PFSK-1 (cell line): ENCODE data around the gene TYRP1.

Experiments used
- FOXP2 ChIP-seq: optimal IDR thresholded peaks from 2 replicates; pipeline ENCODE3; 2011; ENCODE audit warnings: borderline replicate concordance, control low read depth, inconsistent platforms; ENCODE audit not compliant: insufficient read depth; ENCODE audit errors: extremely low read length, extremely low read depth
- POLR2AphosphoS5 ChIP-seq: IDR thresholded peaks from 2 replicates; pipeline ENCODE4 v1.6.1; 2012; ENCODE audit warnings: low read depth, mild to moderate bottlenecking, control low read depth, low read length, moderate library complexity
- SIN3A ChIP-seq: IDR thresholded peaks from 2 replicates; pipeline ENCODE4 v1.6.1; 2012; ENCODE audit warnings: mild to moderate bottlenecking, low read length, moderate library complexity, borderline replicate concordance; ENCODE audit not compliant: insufficient read depth
- TAF1 ChIP-seq: IDR thresholded peaks from 2 replicates; pipeline ENCODE4 v1.6.1; 2012; ENCODE audit warnings: low read length, control low read depth, borderline replicate concordance; ENCODE audit not compliant: insufficient read depth
- TF ChIP-seq, protein P1 (sequence below), 2 experiments: IDR thresholded peaks; 2 replicates each; pipeline versions ENCODE4 v1.6.1 to v1.8.0; 2011 to 2012; ENCODE audit warnings: low read depth in 2 of 2, low read length in 2 of 2, control low read depth in 1 of 2, inconsistent platforms in 1 of 2, mild to moderate bottlenecking in 1 of 2, moderate library complexity in 1 of 2; ENCODE audit not compliant: insufficient read depth in 1 of 2

Gene TYRP1

DNA sequence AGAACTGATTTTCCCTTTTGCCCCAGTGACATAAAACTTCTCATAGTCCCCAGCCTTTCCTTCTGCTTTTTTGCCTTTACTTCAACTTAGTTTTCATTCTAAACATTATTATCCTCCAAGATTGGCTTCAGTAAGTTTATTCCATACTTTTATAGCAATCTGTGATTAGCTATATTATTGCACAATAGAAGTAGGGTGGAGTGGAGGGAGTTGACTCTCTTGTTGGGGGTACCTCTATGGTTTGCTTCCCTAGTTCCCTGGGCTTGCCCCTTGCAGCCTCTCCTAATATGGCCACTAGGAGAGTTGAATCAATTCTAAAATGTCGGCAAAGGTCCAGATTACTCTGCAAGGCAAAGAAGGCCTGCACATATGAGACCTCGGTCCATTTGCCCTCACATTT lies 36.4 kb upstream of the TYRP1 start:
- TF ChIP-seq FOXP2 (no peak), POLR2AphosphoS5 (no peak), SIN3A (no peak), TAF1 (no peak)
- TF ChIP-seq, protein P1, sequence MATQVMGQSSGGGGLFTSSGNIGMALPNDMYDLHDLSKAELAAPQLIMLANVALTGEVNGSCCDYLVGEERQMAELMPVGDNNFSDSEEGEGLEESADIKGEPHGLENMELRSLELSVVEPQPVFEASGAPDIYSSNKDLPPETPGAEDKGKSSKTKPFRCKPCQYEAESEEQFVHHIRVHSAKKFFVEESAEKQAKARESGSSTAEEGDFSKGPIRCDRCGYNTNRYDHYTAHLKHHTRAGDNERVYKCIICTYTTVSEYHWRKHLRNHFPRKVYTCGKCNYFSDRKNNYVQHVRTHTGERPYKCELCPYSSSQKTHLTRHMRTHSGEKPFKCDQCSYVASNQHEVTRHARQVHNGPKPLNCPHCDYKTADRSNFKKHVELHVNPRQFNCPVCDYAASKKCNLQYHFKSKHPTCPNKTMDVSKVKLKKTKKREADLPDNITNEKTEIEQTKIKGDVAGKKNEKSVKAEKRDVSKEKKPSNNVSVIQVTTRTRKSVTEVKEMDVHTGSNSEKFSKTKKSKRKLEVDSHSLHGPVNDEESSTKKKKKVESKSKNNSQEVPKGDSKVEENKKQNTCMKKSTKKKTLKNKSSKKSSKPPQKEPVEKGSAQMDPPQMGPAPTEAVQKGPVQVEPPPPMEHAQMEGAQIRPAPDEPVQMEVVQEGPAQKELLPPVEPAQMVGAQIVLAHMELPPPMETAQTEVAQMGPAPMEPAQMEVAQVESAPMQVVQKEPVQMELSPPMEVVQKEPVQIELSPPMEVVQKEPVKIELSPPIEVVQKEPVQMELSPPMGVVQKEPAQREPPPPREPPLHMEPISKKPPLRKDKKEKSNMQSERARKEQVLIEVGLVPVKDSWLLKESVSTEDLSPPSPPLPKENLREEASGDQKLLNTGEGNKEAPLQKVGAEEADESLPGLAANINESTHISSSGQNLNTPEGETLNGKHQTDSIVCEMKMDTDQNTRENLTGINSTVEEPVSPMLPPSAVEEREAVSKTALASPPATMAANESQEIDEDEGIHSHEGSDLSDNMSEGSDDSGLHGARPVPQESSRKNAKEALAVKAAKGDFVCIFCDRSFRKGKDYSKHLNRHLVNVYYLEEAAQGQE (IDR thresholded peaks at IDR 0.05; ENCODE audit: insufficient read depth in 1 of 2, low read depth in 2 of 2, low read length in 2 of 2), result no peak

DNA sequence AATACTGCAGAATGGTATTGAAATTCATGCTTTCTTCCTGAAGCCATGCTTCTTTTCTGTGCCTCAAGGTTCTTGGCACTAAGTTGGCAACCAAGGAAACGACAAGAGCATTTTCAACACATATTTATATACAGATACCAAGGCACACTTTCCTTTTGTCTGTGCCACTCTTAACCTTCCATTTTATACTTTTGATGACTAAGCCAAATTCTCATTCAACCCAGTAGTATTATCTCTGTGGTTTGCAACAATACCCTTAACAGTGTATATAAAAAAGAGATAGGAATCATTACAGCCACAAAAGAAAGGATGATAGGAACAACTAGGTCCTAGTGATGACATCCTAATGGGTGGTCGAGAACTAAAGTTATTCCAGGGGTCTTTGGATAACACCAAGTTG lies 36.0 kb upstream of the TYRP1 start:
- no peak for TF ChIP-seq SIN3A
- no peak for TF ChIP-seq FOXP2
- no peak for TF ChIP-seq POLR2AphosphoS5
- TF ChIP-seq, protein P1 (IDR thresholded peaks at IDR 0.05; ENCODE audit: insufficient read depth in 1 of 2, low read depth in 2 of 2, low read length in 2 of 2), result no peak
- TF ChIP-seq TAF1, result no peak

DNA sequence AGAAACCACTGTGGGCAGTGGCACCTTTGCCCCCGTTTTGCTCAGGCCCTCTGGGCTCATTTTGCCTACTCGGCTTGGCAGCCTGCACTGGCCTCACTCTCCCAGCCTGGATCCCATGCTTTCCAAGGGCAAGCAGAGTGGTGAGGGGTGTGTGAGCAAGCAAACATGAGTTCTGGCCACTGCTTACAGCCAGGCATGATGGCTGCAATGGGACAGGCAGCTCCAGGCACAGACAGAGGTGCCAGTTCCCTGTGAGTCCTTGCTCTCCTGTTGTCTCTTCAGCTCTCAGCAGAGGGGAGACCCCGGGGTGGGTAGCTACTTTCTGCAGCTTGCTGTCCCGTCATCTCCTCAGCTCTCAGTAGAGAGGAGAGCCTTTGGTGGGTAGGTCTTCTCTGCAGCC lies 35.2 kb upstream of the TYRP1 start:
- TF ChIP-seq, protein P1 (IDR thresholded peaks at IDR 0.05; ENCODE audit: insufficient read depth in 1 of 2, low read depth in 2 of 2, low read length in 2 of 2), result no peak
- TF ChIP-seq POLR2AphosphoS5 (no peak), TAF1 (no peak), FOXP2 (no peak), SIN3A (no peak)

DNA sequence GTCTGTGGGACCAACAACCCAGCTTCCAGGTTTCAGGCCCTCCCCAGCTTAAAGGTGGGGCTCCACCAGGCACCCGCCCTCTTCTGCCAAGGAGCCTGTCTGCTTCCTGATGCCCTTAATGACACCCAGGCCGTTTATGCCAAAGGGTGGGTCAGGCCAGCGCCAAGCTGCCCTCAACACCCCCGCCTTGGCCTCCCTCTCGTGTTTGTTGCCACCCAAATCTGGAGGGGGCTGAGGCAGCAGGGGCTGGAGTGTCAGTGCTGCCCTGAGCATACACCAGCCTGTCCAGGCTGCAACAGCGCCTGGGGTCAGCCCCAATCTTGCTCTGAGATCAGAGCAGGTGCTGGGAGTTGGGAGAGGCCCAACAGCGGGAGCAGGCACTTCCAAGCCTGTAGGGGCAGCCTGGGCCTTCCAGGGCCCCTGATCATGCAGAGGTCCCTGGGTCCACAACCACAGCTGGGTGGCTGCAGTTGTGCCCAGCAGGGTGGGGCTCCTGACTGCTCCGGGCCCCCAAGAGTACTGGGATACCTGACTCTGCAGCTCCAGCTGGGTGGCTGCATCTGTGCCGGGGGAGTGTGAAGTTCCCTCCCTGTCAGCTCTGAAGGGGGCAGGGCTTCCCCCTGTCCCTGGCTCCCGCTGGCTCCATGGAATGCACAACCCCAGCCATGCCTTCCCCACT lies 34.5 kb upstream of the TYRP1 start:
- TF ChIP-seq POLR2AphosphoS5, result no peak
- TF ChIP-seq, protein P1 (IDR thresholded peaks at IDR 0.05; ENCODE audit: insufficient read depth in 1 of 2, low read depth in 2 of 2, low read length in 2 of 2), result no peak
- TF ChIP-seq TAF1, result no peak
- TF ChIP-seq SIN3A, result no peak
- TF ChIP-seq FOXP2, result no peak
